ENCODE data around the gene TBC1D21.

DNA sequence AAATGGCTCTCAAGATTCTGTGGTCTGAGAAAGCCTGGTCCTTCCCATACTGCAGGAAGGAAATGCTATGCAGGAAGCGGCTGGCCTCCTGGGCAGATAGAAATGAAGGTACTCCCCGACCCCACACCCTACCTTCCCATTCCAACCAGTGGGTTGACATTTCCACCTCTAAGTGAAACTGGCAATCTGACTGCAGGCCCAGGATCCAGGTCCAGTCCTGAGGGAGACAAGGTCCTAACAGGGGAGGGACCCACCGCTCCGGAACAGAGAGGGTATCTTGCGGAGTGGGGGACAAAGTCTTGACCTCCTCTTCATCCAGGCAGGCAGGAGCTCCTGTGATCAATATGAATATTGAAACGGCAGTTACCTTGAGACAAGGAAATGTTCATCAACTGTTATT, 46.3 kb downstream of the TBC1D21 start:
- TF ChIP-seq, protein P1, sequence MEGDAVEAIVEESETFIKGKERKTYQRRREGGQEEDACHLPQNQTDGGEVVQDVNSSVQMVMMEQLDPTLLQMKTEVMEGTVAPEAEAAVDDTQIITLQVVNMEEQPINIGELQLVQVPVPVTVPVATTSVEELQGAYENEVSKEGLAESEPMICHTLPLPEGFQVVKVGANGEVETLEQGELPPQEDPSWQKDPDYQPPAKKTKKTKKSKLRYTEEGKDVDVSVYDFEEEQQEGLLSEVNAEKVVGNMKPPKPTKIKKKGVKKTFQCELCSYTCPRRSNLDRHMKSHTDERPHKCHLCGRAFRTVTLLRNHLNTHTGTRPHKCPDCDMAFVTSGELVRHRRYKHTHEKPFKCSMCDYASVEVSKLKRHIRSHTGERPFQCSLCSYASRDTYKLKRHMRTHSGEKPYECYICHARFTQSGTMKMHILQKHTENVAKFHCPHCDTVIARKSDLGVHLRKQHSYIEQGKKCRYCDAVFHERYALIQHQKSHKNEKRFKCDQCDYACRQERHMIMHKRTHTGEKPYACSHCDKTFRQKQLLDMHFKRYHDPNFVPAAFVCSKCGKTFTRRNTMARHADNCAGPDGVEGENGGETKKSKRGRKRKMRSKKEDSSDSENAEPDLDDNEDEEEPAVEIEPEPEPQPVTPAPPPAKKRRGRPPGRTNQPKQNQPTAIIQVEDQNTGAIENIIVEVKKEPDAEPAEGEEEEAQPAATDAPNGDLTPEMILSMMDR (IDR thresholded peaks at IDR 0.05; ENCODE audit: insufficient read depth, low read depth, low read length): no peak
- TF ChIP-seq EZH2 (IDR thresholded peaks at IDR 0.05; ENCODE audit: insufficient read depth, low read length): no peak

Measured in astrocyte (in vitro differentiated cells and primary cell).